GM23338 (cell line): ENCODE data around the gene ZFY. TPM values are rescaled to one million over a fixed set of nuclear protein-coding genes. Genes with fewer than 3 reads are reported as not detected.

Source experiments
- ATAC-seq: fragments of 200-7000 bp; cut with Tn5 transposase; 3 replicates; pipeline ENCODE4 v1.9.1; 2020
- DNase-seq: peaks from one replicate; pipeline ENCODE4 v3.0.0-alpha.2; 2015; ENCODE audit warnings: low spot score
- H2AFZ ChIP-seq: fragments of 200-600 bp; sonication (generic); 2 replicates; pipeline ENCODE4 v1.8.0; 2016; ENCODE audit warnings: antibody characterized with exemption, mild to moderate bottlenecking, moderate library complexity
- H3F3A ChIP-seq: fragments of 200-600 bp; sonication (generic); replicated peaks from 2 replicates; pipeline ENCODE4 v1.8.0; 2017; ENCODE audit warnings: antibody characterized with exemption, mixed run types, low read depth
- H3K27ac ChIP-seq: fragments of 200-600 bp; sonication (generic); 2 replicates; pipeline ENCODE4 v1.6.1; 2016; ENCODE audit warnings: low read depth
- H3K27me3 ChIP-seq: fragments of 200-600 bp; sonication (generic); 2 replicates; pipeline ENCODE4 v1.8.0; 2016; ENCODE audit warnings: mild to moderate bottlenecking, mixed run types, moderate library complexity; ENCODE audit not compliant: insufficient read depth
- H3K36me3 ChIP-seq: fragments of 200-600 bp; sonication (generic); 2 replicates; pipeline ENCODE4 v1.8.0; 2016; ENCODE audit warnings: mild to moderate bottlenecking; ENCODE audit not compliant: insufficient read depth
- H3K4me1 ChIP-seq: fragments of 200-600 bp; sonication (generic); 2 replicates; pipeline ENCODE4 v1.8.0; 2016; ENCODE audit warnings: mild to moderate bottlenecking, moderate library complexity; ENCODE audit not compliant: insufficient read depth
- H3K4me2 ChIP-seq: fragments of 200-600 bp; sonication (generic); 2 replicates; pipeline ENCODE4 v1.7.1; 2017; ENCODE audit warnings: mixed run types
- H3K4me3 ChIP-seq: fragments of 200-600 bp; sonication (generic); 2 replicates; pipeline ENCODE4 v1.6.1; 2016; ENCODE audit warnings: mixed run types
- H3K79me2 ChIP-seq: fragments of 200-600 bp; sonication (generic); replicated peaks from 2 replicates; pipeline ENCODE4 v1.8.0; 2017; ENCODE audit warnings: mild to moderate bottlenecking; ENCODE audit not compliant: insufficient read depth
- H3K9me2 ChIP-seq: fragments of 200-600 bp; sonication (generic); 2 replicates; pipeline ENCODE4 v1.8.0; 2017; ENCODE audit not compliant: insufficient read depth
- H4K20me1 ChIP-seq: fragments of 200-600 bp; sonication (generic); replicated peaks from 2 replicates; pipeline ENCODE4 v1.8.0; 2017; ENCODE audit warnings: mild to moderate bottlenecking; ENCODE audit not compliant: insufficient read depth
- H3K27ac Mint-ChIP-seq: 2 replicates; pipeline ENCODE4 v1.8.0; 2020; ENCODE audit warnings: inconsistent platforms, mild to moderate bottlenecking, moderate library complexity, mixed read lengths
- H3K27me3 Mint-ChIP-seq: 3 replicates; pipeline ENCODE4 v1.8.0; 2022; ENCODE audit warnings: low read depth, mild to moderate bottlenecking, moderate library complexity, mixed read lengths, inconsistent platforms; ENCODE audit not compliant: insufficient read depth, poor library complexity
- H3K36me3 Mint-ChIP-seq: 3 replicates; pipeline ENCODE4 v1.8.0; 2021; ENCODE audit warnings: low read depth, mild to moderate bottlenecking, inconsistent platforms, moderate library complexity, mixed read lengths
- H3K4me1 Mint-ChIP-seq: 3 replicates; pipeline ENCODE4 v1.8.0; 2020; ENCODE audit warnings: mild to moderate bottlenecking, inconsistent platforms, mixed read lengths
- H3K4me3 Mint-ChIP-seq: 3 replicates; pipeline ENCODE4 v1.8.0; 2021; ENCODE audit warnings: moderate library complexity, mild to moderate bottlenecking, inconsistent platforms, mixed read lengths
- H3K9me3 Mint-ChIP-seq: 3 replicates; pipeline ENCODE4 v1.8.0; 2020; ENCODE audit warnings: moderate library complexity, mild to moderate bottlenecking, inconsistent platforms, mixed read lengths
- CREB1 ChIP-seq: fragments of 250-450 bp; sonication (Bioruptor Pico); IDR thresholded peaks from 2 replicates; pipeline ENCODE4 v1.5.0; 2020; ENCODE audit warnings: low read depth, mild to moderate bottlenecking, moderate library complexity
- CTCF ChIP-seq, 2 experiments: fragments of 200-600 bp in 1 of 2; sonication (generic) in 1 of 2; conservative IDR thresholded peaks; 2 replicates each; pipeline versions ENCODE4 v1.5.1 to v1.6.1; 2016 to 2017; ENCODE audit warnings: antibody characterized with exemption in 2 of 2, low read depth in 2 of 2, mild to moderate bottlenecking in 2 of 2, moderate library complexity in 1 of 2
- ETS1 ChIP-seq: IDR thresholded peaks from 2 replicates; pipeline ENCODE4 v1.6.1; 2016; ENCODE audit warnings: antibody characterized with exemption
- EZH2 ChIP-seq: fragments of 200-600 bp; sonication (generic); IDR thresholded peaks from one replicate; pipeline ENCODE4 v1.8.0; 2017; ENCODE audit warnings: antibody characterized with exemption, mild to moderate bottlenecking, low read depth; ENCODE audit not compliant: unreplicated experiment
- EZH2phosphoT487 ChIP-seq: fragments of 200-600 bp; sonication (generic); IDR thresholded peaks from one replicate; pipeline ENCODE4 v1.8.1; 2018; ENCODE audit warnings: antibody characterized with exemption; ENCODE audit not compliant: unreplicated experiment
- JUNB ChIP-seq: IDR thresholded peaks from one replicate; pipeline ENCODE4 v1.6.1; 2016; ENCODE audit warnings: antibody characterized with exemption; ENCODE audit not compliant: unreplicated experiment
- NANOG ChIP-seq: IDR thresholded peaks from 2 replicates; pipeline ENCODE4 v1.6.1; 2016; ENCODE audit warnings: antibody characterized with exemption, borderline replicate concordance
- POLR2AphosphoS5 ChIP-seq: IDR thresholded peaks from 2 replicates; pipeline ENCODE4 v1.6.1; 2016; ENCODE audit warnings: antibody characterized with exemption, low read depth
- STAT1 ChIP-seq: IDR thresholded peaks from one replicate; pipeline ENCODE4 v1.6.1; 2016; ENCODE audit warnings: antibody characterized with exemption; ENCODE audit not compliant: unreplicated experiment
- ZNF114 ChIP-seq: fragments of 250-450 bp; sonication (Bioruptor Pico); IDR thresholded peaks from 2 replicates; pipeline ENCODE4 v1.5.0; 2020; ENCODE audit warnings: mild to moderate bottlenecking, moderate library complexity
- ZNF331 ChIP-seq: fragments of 250-450 bp; sonication (Bioruptor Pico); IDR thresholded peaks from 2 replicates; pipeline ENCODE4 v1.5.0; 2020; ENCODE audit warnings: low read depth, mild to moderate bottlenecking, moderate library complexity
- ZNF462 ChIP-seq: fragments of 250-450 bp; sonication (Bioruptor Pico); IDR thresholded peaks from 2 replicates; pipeline ENCODE4 v1.5.0; 2020; ENCODE audit warnings: mild to moderate bottlenecking, moderate library complexity
- polyA plus RNA-seq: library from polyadenylated mRNA; unstranded; fragments of >200 nt; fragmentation: Nextera tagmentation; extraction: Ambion mirVana; gene quantifications from 2 replicates; pipeline ENCODE4 v1.2.1, GENCODE V29; 2016
- total RNA-seq: library from RNA; depleted of rRNA; stranded (reverse); fragments of >200 nt; shearing (Covaris generic); gene quantifications from 2 replicates; pipeline ENCODE4 v1.2.3, GENCODE V29; 2014
- TF ChIP-seq, protein P1 (sequence below): IDR thresholded peaks from one replicate; pipeline ENCODE4 v1.6.1; 2018; ENCODE audit warnings: antibody characterized with exemption; ENCODE audit not compliant: unreplicated experiment

Gene ZFY
- total and polyA plus RNA-seq, 2 experiments from 2014 or later: 4.5 to 9.4 TPM

DNA sequence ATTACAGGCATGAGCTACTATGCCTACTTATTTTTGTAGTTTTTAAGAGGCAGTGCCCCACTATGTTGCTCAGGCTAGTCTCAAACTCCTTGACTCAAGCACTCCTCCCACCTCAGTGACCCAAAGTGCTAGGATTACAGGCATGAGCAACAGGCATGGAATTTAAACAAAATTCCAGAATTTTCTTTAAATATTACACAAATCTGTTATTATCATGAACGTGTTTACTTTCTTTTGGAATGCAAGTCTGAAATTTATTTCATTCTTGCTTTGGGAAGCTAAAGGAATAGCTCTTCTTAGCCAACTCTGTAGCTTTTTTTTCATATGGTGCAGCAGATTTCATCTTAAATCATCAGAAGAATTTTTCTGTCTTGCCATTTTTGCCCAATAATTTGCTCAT is 27.8 kb upstream of the ZFY start:
- no peak overlapping the region for H3K4me3 ChIP-seq
- no peak for DNase-seq
- no peaks in the 10 kb centered on the region for H3K36me3 ChIP-seq
- Mint-ChIP-seq H3K27ac (no peak overlapping the region), H3K4me3 (no peak overlapping the region), H3K36me3 (peaks cover 6% of the 10 kb centered on the region; the same call in 1 of the 3 replicates), H3K27me3 (no peaks in the 10 kb centered on the region), H3K4me1 (peaks cover 2% of the 10 kb centered on the region; the same call in 2 of the 3 replicates), H3K9me3 (peaks cover 10% of the 10 kb centered on the region; the same call in 2 of the 3 replicates)
- no peak overlapping the region for H3K4me2 ChIP-seq
- H3K9me2 ChIP-seq: no peaks in the 10 kb centered on the region
- H3K4me1 ChIP-seq: no peaks in the 10 kb centered on the region
- no peaks in the 10 kb centered on the region for H4K20me1 ChIP-seq
- no peaks in the 10 kb centered on the region for H3K27me3 ChIP-seq
- H3F3A ChIP-seq: no peaks in the 10 kb centered on the region
- H2AFZ ChIP-seq: no peak overlapping the region
- ATAC-seq: no peak
- H3K79me2 ChIP-seq: no peaks in the 10 kb centered on the region
- no peak for TF ChIP-seq NANOG
- TF ChIP-seq POLR2AphosphoS5: no peak
- no peak for TF ChIP-seq JUNB
- TF ChIP-seq, protein P1, sequence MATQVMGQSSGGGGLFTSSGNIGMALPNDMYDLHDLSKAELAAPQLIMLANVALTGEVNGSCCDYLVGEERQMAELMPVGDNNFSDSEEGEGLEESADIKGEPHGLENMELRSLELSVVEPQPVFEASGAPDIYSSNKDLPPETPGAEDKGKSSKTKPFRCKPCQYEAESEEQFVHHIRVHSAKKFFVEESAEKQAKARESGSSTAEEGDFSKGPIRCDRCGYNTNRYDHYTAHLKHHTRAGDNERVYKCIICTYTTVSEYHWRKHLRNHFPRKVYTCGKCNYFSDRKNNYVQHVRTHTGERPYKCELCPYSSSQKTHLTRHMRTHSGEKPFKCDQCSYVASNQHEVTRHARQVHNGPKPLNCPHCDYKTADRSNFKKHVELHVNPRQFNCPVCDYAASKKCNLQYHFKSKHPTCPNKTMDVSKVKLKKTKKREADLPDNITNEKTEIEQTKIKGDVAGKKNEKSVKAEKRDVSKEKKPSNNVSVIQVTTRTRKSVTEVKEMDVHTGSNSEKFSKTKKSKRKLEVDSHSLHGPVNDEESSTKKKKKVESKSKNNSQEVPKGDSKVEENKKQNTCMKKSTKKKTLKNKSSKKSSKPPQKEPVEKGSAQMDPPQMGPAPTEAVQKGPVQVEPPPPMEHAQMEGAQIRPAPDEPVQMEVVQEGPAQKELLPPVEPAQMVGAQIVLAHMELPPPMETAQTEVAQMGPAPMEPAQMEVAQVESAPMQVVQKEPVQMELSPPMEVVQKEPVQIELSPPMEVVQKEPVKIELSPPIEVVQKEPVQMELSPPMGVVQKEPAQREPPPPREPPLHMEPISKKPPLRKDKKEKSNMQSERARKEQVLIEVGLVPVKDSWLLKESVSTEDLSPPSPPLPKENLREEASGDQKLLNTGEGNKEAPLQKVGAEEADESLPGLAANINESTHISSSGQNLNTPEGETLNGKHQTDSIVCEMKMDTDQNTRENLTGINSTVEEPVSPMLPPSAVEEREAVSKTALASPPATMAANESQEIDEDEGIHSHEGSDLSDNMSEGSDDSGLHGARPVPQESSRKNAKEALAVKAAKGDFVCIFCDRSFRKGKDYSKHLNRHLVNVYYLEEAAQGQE: no peak
- TF ChIP-seq CTCF (conservative IDR thresholded peaks at IDR 0.05; ENCODE audit: low read depth in 2 of 2): no peak
- TF ChIP-seq STAT1: no peak
- no peak for TF ChIP-seq ZNF462 (CRISPR knock-in tag)
- no peak for TF ChIP-seq EZH2
- no peak for TF ChIP-seq CREB1 (CRISPR knock-in tag)
- no peak for TF ChIP-seq EZH2phosphoT487
- TF ChIP-seq ZNF114: no peak
- no peak for TF ChIP-seq ETS1
- no peak for TF ChIP-seq ZNF331 (CRISPR knock-in tag)
- H3K27ac ChIP-seq: no peak overlapping the region
